GM18505 (cell line): Measurements from ENCODE around the gene HPS5.

Experiments
- ATAC-seq: cut with Tn5 transposase; IDR thresholded peaks from one replicate; pipeline ENCODE4 v1.9.1; 2021; ENCODE audit not compliant: unreplicated experiment
- POLR2A ChIP-seq: IDR thresholded peaks from 4 replicates; pipeline ENCODE4 v1.6.1; 2011; ENCODE audit warnings: borderline replicate concordance; ENCODE audit not compliant: insufficient read depth, insufficient read length; ENCODE audit errors: extremely low read depth

Gene HPS5

GRCh38 chr11:18248561-18248960, 73.4 kb downstream of the HPS5 start, which contains the start of gene SAA2:
SAA2 (minus strand) TSS chr11:18248668; CDS start chr11:18248011, 657 bp downstream.
- no peak for ATAC-seq
- TF ChIP-seq POLR2A = no peak

- ATAC-seq = peak; percentile 3
Measured at GRCh38 chr11:18247191-18247581, 74.8 kb downstream of the HPS5 start.

GRCh38 chr11:18246379-18247190, 75.4 kb downstream of the HPS5 start:
- peak; percentile 65 for ATAC-seq

- no peak for TF ChIP-seq POLR2A
- no peak for ATAC-seq
Measured at GRCh38 chr11:18245396-18245795, 76.5 kb downstream of the HPS5 start.

GRCh38 chr11:18243783-18244362, 78.1 kb downstream of the HPS5 start:
- no peak for ATAC-seq
- no peak for TF ChIP-seq POLR2A

- no peak for ATAC-seq
- TF ChIP-seq POLR2A = no peak
Measured at GRCh38 chr11:18239655-18240054, 82.3 kb downstream of the HPS5 start.

GRCh38 chr11:18236664-18237356, 85.1 kb downstream of the HPS5 start, which contains the start of gene SAA4:
SAA4 (minus strand) TSS chr11:18236802; CDS start chr11:18235926, 876 bp downstream.
- no peak for TF ChIP-seq POLR2A
- ATAC-seq = no peak

- TF ChIP-seq POLR2A = no peak
- ATAC-seq = no peak
Measured at GRCh38 chr11:18235394-18236334, 86.3 kb downstream of the HPS5 start.

GRCh38 chr11:18233912-18234311, 88.0 kb downstream of the HPS5 start:
- no peak for ATAC-seq
- no peak for TF ChIP-seq POLR2A

- no peak for TF ChIP-seq POLR2A
- ATAC-seq = no peak
Measured at GRCh38 chr11:18230859-18231258, 91.1 kb downstream of the HPS5 start.

- TF ChIP-seq POLR2A = no peak
- ATAC-seq = peak; percentile 94
Measured at GRCh38 chr11:18229501-18229900, 92.4 kb downstream of the HPS5 start.
